SK-N-SH treated with all-trans-retinoic acid at 6 μM for 48 hours (cell line): ENCODE data around the gene PSMD14.

Experiments
- ARNTL ChIP-seq: fragments of 450-650 bp; formaldehyde crosslinking; IDR thresholded peaks from 2 replicates; pipeline ENCODE4 v1.5.0; 2020; ENCODE audit warnings: low read depth, mild to moderate bottlenecking, moderate library complexity, borderline replicate concordance
- BACH2 ChIP-seq: fragments of 250-450 bp; sonication (Bioruptor Pico); IDR thresholded peaks from 2 replicates; pipeline ENCODE4 v1.9.0; 2021; ENCODE audit warnings: mild to moderate bottlenecking, borderline replicate concordance
- CSDC2 ChIP-seq: fragments of 250-450 bp; sonication (Bioruptor Pico); IDR thresholded peaks from 2 replicates; pipeline ENCODE4 v1.5.0; 2020; ENCODE audit warnings: mild to moderate bottlenecking, moderate library complexity
- RARB ChIP-seq: fragments of 250-450 bp; sonication (Bioruptor Pico); IDR thresholded peaks from 2 replicates; pipeline ENCODE4 v1.8.0; 2021; ENCODE audit warnings: mild to moderate bottlenecking, moderate library complexity
- ZFP3 ChIP-seq: fragments of 250-450 bp; sonication (Bioruptor Pico); IDR thresholded peaks from 2 replicates; pipeline ENCODE4 v1.5.0; 2020; ENCODE audit warnings: mild to moderate bottlenecking, moderate library complexity
- ZFP30 ChIP-seq: fragments of 450-650 bp; formaldehyde crosslinking; IDR thresholded peaks from 2 replicates; pipeline ENCODE4 v1.5.0; 2022; ENCODE audit warnings: mild to moderate bottlenecking, moderate library complexity
- TF ChIP-seq, protein P1 (sequence below): fragments of 250-450 bp; sonication (Bioruptor Pico); IDR thresholded peaks from 2 replicates; pipeline ENCODE4 v1.5.1; 2020; ENCODE audit warnings: low read depth, mild to moderate bottlenecking, moderate library complexity
- TF ChIP-seq, protein P2 (sequence below): fragments of 250-450 bp; sonication (Bioruptor Pico); IDR thresholded peaks from 2 replicates; pipeline ENCODE4 v1.8.0; 2020; ENCODE audit warnings: mild to moderate bottlenecking, moderate library complexity, borderline replicate concordance
- TF ChIP-seq, protein P3 (sequence below): fragments of 250-450 bp; sonication (Bioruptor Pico); IDR thresholded peaks from 2 replicates; pipeline ENCODE4 v1.5.1; 2021; ENCODE audit warnings: mild to moderate bottlenecking, moderate library complexity

DNA sequence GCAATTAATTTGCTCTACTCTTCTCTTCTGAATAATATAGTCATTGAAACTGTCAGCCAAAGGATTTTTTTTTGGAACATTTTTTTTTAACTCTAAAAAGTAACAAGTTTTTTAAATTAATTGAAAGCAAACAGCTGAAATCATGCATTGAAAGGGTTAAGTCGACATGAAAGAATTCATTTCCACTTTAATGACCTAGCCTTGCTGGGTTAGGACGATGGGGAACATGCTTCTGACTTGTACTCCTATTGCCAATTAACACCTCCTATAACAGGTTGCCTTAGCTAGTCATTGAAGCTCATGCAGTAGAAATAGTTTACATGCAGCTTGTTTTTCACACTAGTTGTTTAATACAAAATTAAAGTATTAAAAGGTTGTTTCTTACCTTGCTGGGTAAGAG, 47.8 kb downstream of the PSMD14 start:
- TF ChIP-seq ARNTL (CRISPR knock-in tag) (no peak), ZFP3 (CRISPR knock-in tag) (no peak), RARB (no peak), CSDC2 (CRISPR knock-in tag) (no peak), ZFP30 (CRISPR knock-in tag) (no peak), BACH2 (no peak)
- TF ChIP-seq, protein P1, sequence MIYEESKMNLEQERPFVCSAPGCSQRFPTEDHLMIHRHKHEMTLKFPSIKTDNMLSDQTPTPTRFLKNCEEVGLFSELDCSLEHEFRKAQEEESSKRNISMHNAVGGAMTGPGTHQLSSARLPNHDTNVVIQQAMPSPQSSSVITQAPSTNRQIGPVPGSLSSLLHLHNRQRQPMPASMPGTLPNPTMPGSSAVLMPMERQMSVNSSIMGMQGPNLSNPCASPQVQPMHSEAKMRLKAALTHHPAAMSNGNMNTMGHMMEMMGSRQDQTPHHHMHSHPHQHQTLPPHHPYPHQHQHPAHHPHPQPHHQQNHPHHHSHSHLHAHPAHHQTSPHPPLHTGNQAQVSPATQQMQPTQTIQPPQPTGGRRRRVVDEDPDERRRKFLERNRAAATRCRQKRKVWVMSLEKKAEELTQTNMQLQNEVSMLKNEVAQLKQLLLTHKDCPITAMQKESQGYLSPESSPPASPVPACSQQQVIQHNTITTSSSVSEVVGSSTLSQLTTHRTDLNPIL (CRISPR knock-in tag): no peak
- TF ChIP-seq, protein P2, sequence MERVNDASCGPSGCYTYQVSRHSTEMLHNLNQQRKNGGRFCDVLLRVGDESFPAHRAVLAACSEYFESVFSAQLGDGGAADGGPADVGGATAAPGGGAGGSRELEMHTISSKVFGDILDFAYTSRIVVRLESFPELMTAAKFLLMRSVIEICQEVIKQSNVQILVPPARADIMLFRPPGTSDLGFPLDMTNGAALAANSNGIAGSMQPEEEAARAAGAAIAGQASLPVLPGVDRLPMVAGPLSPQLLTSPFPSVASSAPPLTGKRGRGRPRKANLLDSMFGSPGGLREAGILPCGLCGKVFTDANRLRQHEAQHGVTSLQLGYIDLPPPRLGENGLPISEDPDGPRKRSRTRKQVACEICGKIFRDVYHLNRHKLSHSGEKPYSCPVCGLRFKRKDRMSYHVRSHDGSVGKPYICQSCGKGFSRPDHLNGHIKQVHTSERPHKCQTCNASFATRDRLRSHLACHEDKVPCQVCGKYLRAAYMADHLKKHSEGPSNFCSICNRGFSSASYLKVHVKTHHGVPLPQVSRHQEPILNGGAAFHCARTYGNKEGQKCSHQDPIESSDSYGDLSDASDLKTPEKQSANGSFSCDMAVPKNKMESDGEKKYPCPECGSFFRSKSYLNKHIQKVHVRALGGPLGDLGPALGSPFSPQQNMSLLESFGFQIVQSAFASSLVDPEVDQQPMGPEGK (CRISPR knock-in tag): no peak
- TF ChIP-seq, protein P3, sequence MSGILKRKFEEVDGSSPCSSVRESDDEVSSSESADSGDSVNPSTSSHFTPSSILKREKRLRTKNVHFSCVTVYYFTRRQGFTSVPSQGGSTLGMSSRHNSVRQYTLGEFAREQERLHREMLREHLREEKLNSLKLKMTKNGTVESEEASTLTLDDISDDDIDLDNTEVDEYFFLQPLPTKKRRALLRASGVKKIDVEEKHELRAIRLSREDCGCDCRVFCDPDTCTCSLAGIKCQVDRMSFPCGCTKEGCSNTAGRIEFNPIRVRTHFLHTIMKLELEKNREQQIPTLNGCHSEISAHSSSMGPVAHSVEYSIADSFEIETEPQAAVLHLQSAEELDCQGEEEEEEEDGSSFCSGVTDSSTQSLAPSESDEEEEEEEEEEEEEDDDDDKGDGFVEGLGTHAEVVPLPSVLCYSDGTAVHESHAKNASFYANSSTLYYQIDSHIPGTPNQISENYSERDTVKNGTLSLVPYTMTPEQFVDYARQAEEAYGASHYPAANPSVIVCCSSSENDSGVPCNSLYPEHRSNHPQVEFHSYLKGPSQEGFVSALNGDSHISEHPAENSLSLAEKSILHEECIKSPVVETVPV (CRISPR knock-in tag): no peak
